CD14-positive monocyte (primary cell): ENCODE measurements around the gene PDZD7. TPM values are rescaled to one million over a fixed set of nuclear protein-coding genes. Genes with fewer than 3 reads are reported as not detected.

ENCODE experiments used
- DNase-seq, 3 donors: peaks; one replicate each; pipeline ENCODE4 v3.0.0-alpha.2; 2011 to 2022
- H2AFZ ChIP-seq: 2 replicates; pipeline ENCODE4 v1.6.0; 2012; ENCODE audit warnings: mild to moderate bottlenecking, low read depth, low read length, inconsistent platforms; ENCODE audit not compliant: insufficient read depth, poor library complexity, severe bottlenecking
- H3K27ac ChIP-seq, 2 donors: 1 replicate in 1 of 2; 2 replicates in 1 of 2; pipeline ENCODE4 v1.5.1; 2012 to 2013; ENCODE audit warnings: low read length in 2 of 2, control low read depth in 1 of 2, inconsistent platforms in 1 of 2, low read depth in 1 of 2, mild to moderate bottlenecking in 1 of 2
- H3K27me3 ChIP-seq, 2 donors: one replicate each; pipeline versions ENCODE4 v1.6.0 to v1.6.1; 2011 to 2013; ENCODE audit warnings: low read length in 2 of 2; ENCODE audit not compliant: control insufficient read depth in 2 of 2, insufficient read depth in 2 of 2
- H3K36me3 ChIP-seq, 2 donors: replicated peaks in 1 of 2; 1 replicate in 1 of 2; 2 replicates in 1 of 2; pipeline versions ENCODE4 v1.5.1 to v1.6.1; 2012 to 2013; ENCODE audit warnings: low read length in 2 of 2, control low read depth in 1 of 2, inconsistent platforms in 1 of 2, mild to moderate bottlenecking in 1 of 2; ENCODE audit not compliant: insufficient read depth in 2 of 2, control insufficient read depth in 1 of 2
- H3K4me1 ChIP-seq, 2 donors: 1 replicate in 1 of 2; 2 replicates in 1 of 2; pipeline versions ENCODE4 v1.5.1 to v1.6.1; 2012 to 2013; ENCODE audit warnings: low read length in 2 of 2, control low read depth in 1 of 2, inconsistent platforms in 1 of 2, mild to moderate bottlenecking in 1 of 2, moderate library complexity in 1 of 2; ENCODE audit not compliant: insufficient read depth in 2 of 2, control insufficient read depth in 1 of 2
- H3K4me2 ChIP-seq: replicated peaks from 2 replicates; pipeline ENCODE3; 2012; ENCODE audit warnings: low read length, moderate library complexity, mild to moderate bottlenecking; ENCODE audit not compliant: poor library complexity, severe bottlenecking; ENCODE audit errors: extremely low read depth
- H3K4me3 ChIP-seq, 3 experiments: fragments of 200-600 bp in 1 of 3; sonication (generic) in 1 of 3; replicated peaks in 1 of 3; 1 replicate in 2 of 3; 2 replicates in 1 of 3; pipeline ENCODE4 v1.5.1; 2011 to 2013; ENCODE audit warnings: low read length in 3 of 3, mild to moderate bottlenecking in 3 of 3, control low read depth in 2 of 3, low read depth in 2 of 3, inconsistent platforms in 1 of 3, moderate library complexity in 1 of 3
- H3K79me2 ChIP-seq: 2 replicates; pipeline ENCODE4 v1.6.0; 2012; ENCODE audit warnings: mild to moderate bottlenecking, control low read depth, inconsistent platforms, low read length, moderate library complexity; ENCODE audit not compliant: insufficient read depth
- H3K9ac ChIP-seq: 2 replicates; pipeline ENCODE4 v1.6.0; 2017; ENCODE audit warnings: low read length, mild to moderate bottlenecking; ENCODE audit not compliant: insufficient read depth, poor library complexity, severe bottlenecking
- H3K9me3 ChIP-seq, 2 donors: replicated peaks in 1 of 2; 1 replicate in 1 of 2; 2 replicates in 1 of 2; pipeline versions ENCODE4 v1.5.1 to v1.6.1; 2012 to 2013; ENCODE audit warnings: low read length in 2 of 2, control low read depth in 1 of 2; ENCODE audit not compliant: control insufficient read depth in 1 of 2, insufficient read depth in 1 of 2
- H4K20me1 ChIP-seq: 2 replicates; pipeline ENCODE4 v1.6.0; 2012; ENCODE audit warnings: mild to moderate bottlenecking, low read length, control low read depth, moderate library complexity; ENCODE audit not compliant: insufficient read depth
- H3K27ac Mint-ChIP-seq, 7 donors: one replicate each; pipeline ENCODE4 v1.8.0; 2020; ENCODE audit warnings: mild to moderate bottlenecking in 7 of 7, mixed read lengths in 7 of 7, moderate library complexity in 6 of 7, inconsistent platforms in 2 of 7
- H3K27me3 Mint-ChIP-seq, 3 donors: one replicate each; pipeline ENCODE4 v1.8.0; 2021 to 2022; ENCODE audit warnings: low read depth in 3 of 3, mild to moderate bottlenecking in 3 of 3, mixed read lengths in 3 of 3, moderate library complexity in 3 of 3, inconsistent platforms in 1 of 3
- H3K36me3 Mint-ChIP-seq, 2 donors: one replicate each; pipeline ENCODE4 v1.8.0; 2020; ENCODE audit warnings: mixed read lengths in 2 of 2, inconsistent platforms in 1 of 2, mild to moderate bottlenecking in 1 of 2
- H3K4me1 Mint-ChIP-seq: one replicate; pipeline ENCODE4 v1.8.0; 2020; ENCODE audit warnings: mild to moderate bottlenecking, mixed read lengths
- H3K4me3 Mint-ChIP-seq, 2 donors: one replicate each; pipeline ENCODE4 v1.8.0; 2020; ENCODE audit warnings: mild to moderate bottlenecking in 2 of 2, mixed read lengths in 2 of 2, moderate library complexity in 1 of 2
- H3K9me3 Mint-ChIP-seq, 7 donors: one replicate each; pipeline ENCODE4 v1.8.0; 2020 to 2022; ENCODE audit warnings: mixed read lengths in 7 of 7, mild to moderate bottlenecking in 6 of 7, moderate library complexity in 6 of 7, inconsistent platforms in 2 of 7
- CTCF ChIP-seq: fragments of 200-600 bp; IDR thresholded peaks from one replicate; pipeline ENCODE4 v1.8.0; 2022; ENCODE audit warnings: antibody characterized with exemption, mild to moderate bottlenecking
- WGBS: methylation state at CpG from one replicate; pipeline ENCODE4 v1.1.5; 2013; ENCODE audit warnings: missing lambda C conversion rate; ENCODE audit not compliant: insufficient coverage; 5-methylcytosine and 5-hydroxymethylcytosine counted together
- intact Hi-C, 2 donors: fragments of 100-400 bp; cut with micrococcal nuclease; formaldehyde crosslinking; loops; one replicate each; pipeline versions ENCODE4 v1.15.0 to v1.15.1; 2023
- polyA plus RNA-seq, 3 donors: library from polyadenylated mRNA; depleted of rRNA in 1 of 3; unstranded in 2 of 3; stranded (reverse) in 1 of 3; fragments of 300-500 nt in 2 of 3; fragments of >200 nt in 1 of 3; fragmentation: Illumina TruSeq in 2 of 3; gene quantifications; 1 replicate in 2 of 3; 2 replicates in 1 of 3; pipeline ENCODE4 v1.2.3, GENCODE V29; 2012 to 2021

PDZD7 gene
- polyA plus RNA-seq, 3 donors, result 0.73 TPM; not detected in 2

DNA sequence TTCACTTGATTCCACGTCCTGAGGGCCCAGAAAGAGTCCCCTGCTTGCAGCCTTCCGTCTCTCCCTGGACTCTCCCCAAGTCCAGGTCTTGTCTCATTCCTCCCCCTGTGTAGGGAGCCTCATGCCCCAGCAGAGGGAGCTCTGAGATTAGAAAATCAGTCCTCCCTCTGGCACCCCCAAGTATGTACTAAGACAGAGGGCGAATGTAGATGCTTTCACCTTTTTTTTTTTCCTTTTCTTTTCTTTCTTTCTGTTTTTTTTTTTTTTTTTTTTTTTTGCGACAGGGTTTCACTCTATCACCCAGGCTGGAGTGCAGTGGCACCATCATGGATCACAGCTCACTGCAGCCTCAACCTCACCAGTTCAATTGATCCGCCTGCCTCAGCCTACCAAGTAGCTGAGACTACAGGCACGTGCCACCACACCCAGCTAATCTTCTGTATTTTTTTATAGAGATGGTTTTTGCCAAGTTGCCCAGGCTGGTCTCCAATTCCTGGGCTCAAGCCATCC is 10.4 kb upstream of the PDZD7 start:
- H3K9me3 ChIP-seq, result no peaks in the 10 kb centered on the region
- peak overlapping the region in 2 of 7 donors; percentile 50 to 100 for H3K27ac Mint-ChIP-seq
- no peak overlapping the region for H3K27ac ChIP-seq
- H3K27me3 Mint-ChIP-seq, result peaks cover 10 to 12% (median 11%) of the 10 kb centered on the region in 3 donors
- peaks cover 39 to 46% of the 10 kb centered on the region in 2 donors for H3K36me3 Mint-ChIP-seq
- no peaks in the 10 kb centered on the region for H3K79me2 ChIP-seq
- peak; percentile 90 for TF ChIP-seq CTCF
- intact Hi-C loops, result loop anchor here in 1 of 2 donors (5.0 kb wide), 1 partner anchor 101 kb away; no protein-coding TSS in a partner anchor
- peaks cover 2 to 14% of the 10 kb centered on the region in 2 donors for H3K27me3 ChIP-seq
- H3K4me1 Mint-ChIP-seq, result peaks cover 23% of the 10 kb centered on the region
- WGBS, result 0% methylated on average over 2 of the region's 6 CpGs
- no peak overlapping the region for H3K4me3 ChIP-seq
- H3K9ac ChIP-seq, result no peak overlapping the region
- H3K4me2 ChIP-seq, result no peak overlapping the region
- peak; percentile 71 to 79 (median 73) for DNase-seq
- no peak overlapping the region for H2AFZ ChIP-seq
- H3K9me3 Mint-ChIP-seq, result peaks cover 0 to 1% (median 0%) of the 10 kb centered on the region in 7 donors
- H3K4me3 Mint-ChIP-seq, result peak overlapping the region in 1 of 2 donors; percentile 50
- H3K4me1 ChIP-seq, result peaks cover 14 to 22% of the 10 kb centered on the region in 2 donors
- peaks cover 3% of the 10 kb centered on the region for H4K20me1 ChIP-seq
- H3K36me3 ChIP-seq, result peaks cover 34 to 42% of the 10 kb centered on the region in 2 donors

- Histone ChIP-seq H4K20me1 (peaks cover 7% of the 10 kb centered on the region), H3K4me1 (peaks cover 14 to 22% of the 10 kb centered on the region in 2 donors), H2AFZ (no peak overlapping the region), H3K27me3 (peaks cover 0 to 9% of the 10 kb centered on the region in 2 donors), H3K9me3 (no peaks in the 10 kb centered on the region), H3K4me2 (no peak overlapping the region), H3K27ac (no peak overlapping the region), H3K79me2 (no peaks in the 10 kb centered on the region), H3K4me3 (no peak overlapping the region), H3K9ac (no peak overlapping the region), H3K36me3 (peaks cover 39 to 46% of the 10 kb centered on the region in 2 donors)
- H3K4me3 Mint-ChIP-seq, result peak overlapping the region in 1 of 2 donors; percentile 50
- intact Hi-C loops, result loop anchor here in 1 of 2 donors (5.0 kb wide), 1 partner anchor 101 kb away; no protein-coding TSS in a partner anchor
- H3K9me3 Mint-ChIP-seq, result no peaks in the 10 kb centered on the region
- WGBS, result 0% methylated on average over 1 of the region's 2 CpGs
- peaks cover 44 to 50% of the 10 kb centered on the region in 2 donors for H3K36me3 Mint-ChIP-seq
- peaks cover 23% of the 10 kb centered on the region for H3K4me1 Mint-ChIP-seq
- H3K27ac Mint-ChIP-seq, result peak overlapping the region in 1 of 7 donors; percentile 76
- H3K27me3 Mint-ChIP-seq, result peaks cover 5 to 8% (median 7%) of the 10 kb centered on the region in 3 donors
- TF ChIP-seq CTCF, result no peak
- DNase-seq, result no peak
Measured at GRCh38 chr10:101040851-101041250, 9.9 kb upstream of the PDZD7 start.
